GM12878 (cell line): Measurements from ENCODE around the gene SAMD4A. TPM values are rescaled to one million over a fixed set of nuclear protein-coding genes. Genes with fewer than 3 reads are reported as not detected.

ENCODE experiments used
- ATAC-seq: fragments of 200-7000 bp; cut with Tn5 transposase; 3 replicates; pipeline ENCODE4 v1.9.1; 2020; ENCODE audit warnings: mild to moderate bottlenecking, moderate library complexity
- BruUV-seq: library from RNA; stranded (reverse); fragments of 400-500 nt; replicated peaks from 2 replicates; lab custom pipeline; 2021; lab: Mats Ljungman, UMichigan
- CTCF ChIA-PET: fragments of 300-600 bp; sonication (Branson Sonifier 250); formaldehyde crosslinking; extraction: SDS; loops from one replicate; lab custom pipeline; 2021; ENCODE audit warnings: inconsistent platforms; lab: Yijun Ruan, JAX
- POLR2A ChIA-PET: fragments of 350-600 bp; formaldehyde crosslinking; extraction: SDS; loops from one replicate; lab custom pipeline; 2021; ENCODE audit warnings: inconsistent platforms; lab: Charles Lee
- RAD21 ChIA-PET: fragments of 300-600 bp; sonication (Branson Sonifier 250); formaldehyde crosslinking; loops from one replicate; lab custom pipeline; 2023; ENCODE audit warnings: antibody characterized with exemption; ENCODE audit not compliant: unreplicated experiment; lab: Charles Lee
- SMC1A ChIA-PET: fragments of 300-600 bp; sonication (Branson Sonifier 250); formaldehyde crosslinking; loops from one replicate; lab custom pipeline; 2023; ENCODE audit not compliant: unreplicated experiment, uncharacterized antibody; lab: Charles Lee
- DNase-seq: peaks from one replicate; pipeline ENCODE4 v3.0.0-alpha.2; 2011; ENCODE audit warnings: low read depth, low spot score
- FAIRE-seq: peaks from 3 replicates; lab custom pipeline; 2011; peaks lifted over from hg19 to GRCh38; lab: Jason Lieb, UNC
- H2AFZ ChIP-seq: 2 replicates; pipeline ENCODE4 v1.6.0; 2011; ENCODE audit warnings: low read depth, low read length, control low read depth; ENCODE audit not compliant: control insufficient read depth
- H3K27ac ChIP-seq: 2 replicates; pipeline ENCODE4 v1.5.1; 2011; ENCODE audit warnings: control low read depth; ENCODE audit not compliant: control insufficient read depth, insufficient read depth
- H3K27me3 ChIP-seq, 2 experiments: replicated peaks in 1 of 2; 2 replicates each; pipeline versions ENCODE4 v1.6.0 to v1.6.1; 2011; ENCODE audit warnings: low read length in 1 of 2; ENCODE audit not compliant: control insufficient read depth in 2 of 2, insufficient read depth in 2 of 2
- H3K36me3 ChIP-seq, 2 experiments: 2 replicates each; pipeline ENCODE4 v1.5.1; 2011; ENCODE audit warnings: low read length in 1 of 2; ENCODE audit not compliant: control insufficient read depth in 2 of 2, insufficient read depth in 2 of 2
- H3K4me1 ChIP-seq: 2 replicates; pipeline ENCODE4 v1.6.1; 2011; ENCODE audit warnings: mild to moderate bottlenecking, low read length, moderate library complexity, mixed read lengths; ENCODE audit not compliant: control insufficient read depth, insufficient read depth
- H3K4me2 ChIP-seq: 2 replicates; pipeline ENCODE4 v1.6.0; 2011; ENCODE audit warnings: control low read depth; ENCODE audit not compliant: control insufficient read depth, insufficient read depth
- H3K4me3 ChIP-seq: fragments of 200-600 bp; sonication (generic); 2 replicates; pipeline ENCODE4 v1.5.1; 2016
- H3K79me2 ChIP-seq: 2 replicates; pipeline ENCODE4 v1.6.0; 2011; ENCODE audit warnings: low read length; ENCODE audit not compliant: control insufficient read depth, insufficient read depth
- H3K9ac ChIP-seq: 2 replicates; pipeline ENCODE4 v1.8.0; 2011; ENCODE audit warnings: low read length, control low read depth, mixed read lengths; ENCODE audit not compliant: control insufficient read depth, insufficient read depth
- H3K9me3 ChIP-seq: replicated peaks from 3 replicates; pipeline ENCODE4 v1.5.1; 2011; ENCODE audit warnings: mild to moderate bottlenecking, low read length; ENCODE audit not compliant: control insufficient read depth, insufficient read depth
- H4K20me1 ChIP-seq: 2 replicates; pipeline ENCODE4 v1.6.0; 2011; ENCODE audit not compliant: control insufficient read depth, insufficient read depth
- MXI1 ChIP-seq: fragments of 150-350 bp; IDR thresholded peaks from 2 replicates; pipeline ENCODE4 v1.6.1; 2011; ENCODE audit warnings: low read depth, mild to moderate bottlenecking, inconsistent platforms, low read length, improper control_type of control experiment
- TBL1XR1 ChIP-seq: IDR thresholded peaks from 2 replicates; pipeline ENCODE4 v1.6.1; 2012; ENCODE audit warnings: low read depth, low read length, improper control_type of control experiment
- WGBS: methylation state at CpG from one replicate; pipeline ENCODE4 v1.1.6; 2016; ENCODE audit warnings: low lambda C conversion rate; ENCODE audit not compliant: insufficient replicate concordance, insufficient coverage; ENCODE audit errors: missing lambda C conversion rate; 5-methylcytosine and 5-hydroxymethylcytosine counted together
- in situ Hi-C: fragments of 300-500 bp; cut with MboI; formaldehyde crosslinking; loops from 9 replicates; pipeline ENCODE4 v1.14.3; 2018; ENCODE audit warnings: mixed read lengths
- intact Hi-C: fragments of 100-400 bp; cut with micrococcal nuclease; formaldehyde crosslinking; loops from one replicate; pipeline ENCODE4 v1.14.2; 2022; ENCODE audit not compliant: unreplicated experiment
- polyA plus RNA-seq, 11 experiments: library from polyadenylated mRNA; depleted of rRNA in 4 of 11; unstranded in 6 of 11; stranded (reverse) in 5 of 11; fragments of >200 nt; fragmentation: Nextera tagmentation in 4 of 11; fragmentation: Illumina TruSeq in 1 of 11; extraction: Ambion mirVana in 4 of 11; extraction: Trizol in 1 of 11; gene quantifications; 1 replicate in 1 of 11; 2 replicates in 10 of 11; pipeline versions ENCODE4 v1.2.1 to v1.2.3, GENCODE V29; 2011 to 2016; ENCODE audit warnings: inconsistent platforms in 2 of 11, missing spikeins in 2 of 11, low read depth in 1 of 11
- total RNA-seq, 4 experiments: library from RNA; depleted of rRNA in 3 of 4; stranded (reverse); fragments of >200 nt in 3 of 4; fragmentation: Illumina TruSeq in 1 of 4; extraction: Trizol in 1 of 4; gene quantifications; 2 replicates each; pipeline versions ENCODE4 v1.2.1 to v1.2.3, GENCODE V29; 2013 to 2021
- TF ChIP-seq, protein P1 (sequence below): IDR thresholded peaks from 2 replicates; pipeline ENCODE4 v1.6.1; 2012; ENCODE audit warnings: mild to moderate bottlenecking, low read depth, low read length
- TF ChIP-seq, protein P2 (sequence below): fragments of 450-650 bp; IDR thresholded peaks from 2 replicates; pipeline ENCODE4 v1.6.1; 2017; ENCODE audit warnings: mild to moderate bottlenecking

Gene SAMD4A
- total and polyA plus RNA-seq, 10 of the 15 experiments (the other 5 are each of a cell fraction or from before 2014, with no cell fraction given), result 0.05 to 0.56 (median 0.31) TPM

DNA sequence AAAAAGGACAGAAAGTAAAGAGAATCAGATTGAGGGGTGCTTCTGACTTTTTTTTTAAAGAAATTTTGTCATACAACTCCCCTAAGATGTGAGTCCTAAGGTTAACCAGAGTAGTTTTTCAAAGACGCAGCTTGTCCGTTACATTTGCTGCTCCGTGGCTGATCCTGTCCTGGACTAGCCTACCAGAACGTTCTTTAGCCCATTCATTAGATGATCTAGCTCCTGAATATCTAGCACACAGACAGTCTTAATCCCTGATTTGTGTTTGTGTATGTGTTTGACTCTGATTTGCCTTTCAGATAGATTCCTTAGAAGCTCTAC lies 60.3 kb downstream of the SAMD4A start:
- intact Hi-C loops (no loop called here), in situ Hi-C loops (no loop called here)
- DNase-seq (no peak), ATAC-seq (no peak), FAIRE-seq (no peak)
- Histone ChIP-seq H2AFZ (peak overlapping the region; percentile 83), H3K27ac (peak overlapping the region; percentile 51), H3K9me3 (no peaks in the 10 kb centered on the region; the same call in 2 of the 3 replicates), H3K79me2 (no peaks in the 10 kb centered on the region), H3K27me3 (no peaks in the 10 kb centered on the region), H3K36me3 (no peaks in the 10 kb centered on the region), H3K4me2 (peak overlapping the region; percentile 81), H3K4me3 (no peak overlapping the region), H3K4me1 (peaks cover 25% of the 10 kb centered on the region), H4K20me1 (no peaks in the 10 kb centered on the region), H3K9ac (0 out of 2 replicates have a peak overlapping the region, but pooled peaks have one; percentile 1)
- BruUV-seq, result TSS peak; percentile 64
- RAD21 ChIA-PET, result interaction anchor here (0.6 to 1.9 kb wide), 4 partner anchors 10 to 119 kb away, joined by 3 to 6 read pairs (median 4); no protein-coding TSS in a partner anchor
- no peak for TF ChIP-seq TBL1XR1
- TF ChIP-seq, protein P1, sequence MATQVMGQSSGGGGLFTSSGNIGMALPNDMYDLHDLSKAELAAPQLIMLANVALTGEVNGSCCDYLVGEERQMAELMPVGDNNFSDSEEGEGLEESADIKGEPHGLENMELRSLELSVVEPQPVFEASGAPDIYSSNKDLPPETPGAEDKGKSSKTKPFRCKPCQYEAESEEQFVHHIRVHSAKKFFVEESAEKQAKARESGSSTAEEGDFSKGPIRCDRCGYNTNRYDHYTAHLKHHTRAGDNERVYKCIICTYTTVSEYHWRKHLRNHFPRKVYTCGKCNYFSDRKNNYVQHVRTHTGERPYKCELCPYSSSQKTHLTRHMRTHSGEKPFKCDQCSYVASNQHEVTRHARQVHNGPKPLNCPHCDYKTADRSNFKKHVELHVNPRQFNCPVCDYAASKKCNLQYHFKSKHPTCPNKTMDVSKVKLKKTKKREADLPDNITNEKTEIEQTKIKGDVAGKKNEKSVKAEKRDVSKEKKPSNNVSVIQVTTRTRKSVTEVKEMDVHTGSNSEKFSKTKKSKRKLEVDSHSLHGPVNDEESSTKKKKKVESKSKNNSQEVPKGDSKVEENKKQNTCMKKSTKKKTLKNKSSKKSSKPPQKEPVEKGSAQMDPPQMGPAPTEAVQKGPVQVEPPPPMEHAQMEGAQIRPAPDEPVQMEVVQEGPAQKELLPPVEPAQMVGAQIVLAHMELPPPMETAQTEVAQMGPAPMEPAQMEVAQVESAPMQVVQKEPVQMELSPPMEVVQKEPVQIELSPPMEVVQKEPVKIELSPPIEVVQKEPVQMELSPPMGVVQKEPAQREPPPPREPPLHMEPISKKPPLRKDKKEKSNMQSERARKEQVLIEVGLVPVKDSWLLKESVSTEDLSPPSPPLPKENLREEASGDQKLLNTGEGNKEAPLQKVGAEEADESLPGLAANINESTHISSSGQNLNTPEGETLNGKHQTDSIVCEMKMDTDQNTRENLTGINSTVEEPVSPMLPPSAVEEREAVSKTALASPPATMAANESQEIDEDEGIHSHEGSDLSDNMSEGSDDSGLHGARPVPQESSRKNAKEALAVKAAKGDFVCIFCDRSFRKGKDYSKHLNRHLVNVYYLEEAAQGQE, result no peak
- TF ChIP-seq, protein P2, sequence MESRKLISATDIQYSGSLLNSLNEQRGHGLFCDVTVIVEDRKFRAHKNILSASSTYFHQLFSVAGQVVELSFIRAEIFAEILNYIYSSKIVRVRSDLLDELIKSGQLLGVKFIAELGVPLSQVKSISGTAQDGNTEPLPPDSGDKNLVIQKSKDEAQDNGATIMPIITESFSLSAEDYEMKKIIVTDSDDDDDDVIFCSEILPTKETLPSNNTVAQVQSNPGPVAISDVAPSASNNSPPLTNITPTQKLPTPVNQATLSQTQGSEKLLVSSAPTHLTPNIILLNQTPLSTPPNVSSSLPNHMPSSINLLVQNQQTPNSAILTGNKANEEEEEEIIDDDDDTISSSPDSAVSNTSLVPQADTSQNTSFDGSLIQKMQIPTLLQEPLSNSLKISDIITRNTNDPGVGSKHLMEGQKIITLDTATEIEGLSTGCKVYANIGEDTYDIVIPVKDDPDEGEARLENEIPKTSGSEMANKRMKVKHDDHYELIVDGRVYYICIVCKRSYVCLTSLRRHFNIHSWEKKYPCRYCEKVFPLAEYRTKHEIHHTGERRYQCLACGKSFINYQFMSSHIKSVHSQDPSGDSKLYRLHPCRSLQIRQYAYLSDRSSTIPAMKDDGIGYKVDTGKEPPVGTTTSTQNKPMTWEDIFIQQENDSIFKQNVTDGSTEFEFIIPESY, result no peak
- no peak for TF ChIP-seq MXI1
- POLR2A ChIA-PET, result interaction anchor here (1.1 to 1.2 kb wide), 2 partner anchors 61 to 148 kb away, joined by 5 to 12 read pairs; partner anchors contain the start of gene SAMD4A
- SMC1A ChIA-PET, result interaction anchor here (0.6 to 2.6 kb wide), 8 partner anchors 11 to 271 kb away, joined by 3 to 8 read pairs (median 4); no protein-coding TSS in a partner anchor
- CTCF ChIA-PET, result interaction anchor here (1.3 to 2.1 kb wide), 4 partner anchors 10 to 62 kb away, joined by 3 to 17 read pairs (median 8); no protein-coding TSS in a partner anchor
- 42% methylated on average over 4 of the region's 4 CpGs for WGBS
